OCI-LY1 (cell line): ENCODE data around the gene DNAAF5.

Experiments used
- H2AFZ ChIP-seq: fragments of 200-600 bp; sonication (generic), shearing (Covaris generic); 2 replicates; pipeline ENCODE4 v1.6.0; 2014; ENCODE audit warnings: antibody characterized with exemption, mild to moderate bottlenecking, low read length
- H3F3A ChIP-seq: fragments of 200-600 bp; sonication (generic), shearing (Covaris generic); 2 replicates; pipeline ENCODE4 v1.6.0; 2014; ENCODE audit warnings: mild to moderate bottlenecking, antibody characterized with exemption, low read length, moderate library complexity; ENCODE audit not compliant: insufficient read depth
- H3K27ac ChIP-seq: fragments of 200-600 bp; sonication (generic); 2 replicates; pipeline ENCODE4 v1.5.1; 2014; ENCODE audit warnings: low read length, mixed run types, mild to moderate bottlenecking, low read depth; ENCODE audit not compliant: poor library complexity, severe bottlenecking
- H3K27me3 ChIP-seq: fragments of 200-600 bp; sonication (generic); 2 replicates; pipeline ENCODE4 v1.6.0; 2014; ENCODE audit warnings: antibody characterized with exemption, mild to moderate bottlenecking, low read length, moderate library complexity; ENCODE audit not compliant: insufficient read depth
- H3K36me3 ChIP-seq: fragments of 200-600 bp; sonication (generic); 2 replicates; pipeline ENCODE4 v1.6.1; 2014; ENCODE audit warnings: mild to moderate bottlenecking, antibody characterized with exemption, low read length, moderate library complexity, mixed read lengths; ENCODE audit not compliant: insufficient read depth
- H3K4me1 ChIP-seq: fragments of 200-600 bp; sonication (generic); 2 replicates; pipeline ENCODE4 v1.5.1; 2014; ENCODE audit warnings: mild to moderate bottlenecking, low read length, moderate library complexity; ENCODE audit not compliant: insufficient read depth, severe bottlenecking
- H3K4me2 ChIP-seq: fragments of 200-600 bp; sonication (generic), shearing (Covaris generic); 2 replicates; pipeline ENCODE4 v1.6.1; 2014; ENCODE audit warnings: low read length
- H3K4me3 ChIP-seq: fragments of 200-600 bp; sonication (generic); 2 replicates; pipeline ENCODE4 v1.5.1; 2014; ENCODE audit warnings: low read length, low read depth, mild to moderate bottlenecking, mixed read lengths; ENCODE audit not compliant: poor library complexity, severe bottlenecking
- H3K79me2 ChIP-seq: fragments of 200-600 bp; shearing (Covaris generic); 2 replicates; pipeline ENCODE4 v1.6.1; 2016; ENCODE audit warnings: mixed run types, low read length, mixed read lengths; ENCODE audit not compliant: insufficient read depth
- H3K9ac ChIP-seq: fragments of 200-600 bp; sonication (generic), shearing (Covaris generic); 2 replicates; pipeline ENCODE4 v1.6.1; 2014; ENCODE audit warnings: mild to moderate bottlenecking, low read length, mixed read lengths
- H3K9me2 ChIP-seq: fragments of 200-600 bp; sonication (generic), shearing (Covaris generic); 2 replicates; pipeline ENCODE4 v1.6.1; 2014; ENCODE audit warnings: low read depth, mild to moderate bottlenecking, low read length, mixed read lengths
- H3K9me3 ChIP-seq: fragments of 200-600 bp; shearing (Covaris generic); 2 replicates; pipeline ENCODE4 v1.6.1; 2014; ENCODE audit warnings: low read length, mixed read lengths
- H4K20me1 ChIP-seq: fragments of 200-600 bp; sonication (generic), shearing (Covaris generic); 2 replicates; pipeline ENCODE4 v1.6.0; 2016; ENCODE audit warnings: mild to moderate bottlenecking, low read length; ENCODE audit not compliant: insufficient read depth
- CTCF ChIP-seq: fragments of 200-600 bp; sonication (generic), shearing (Covaris generic); IDR thresholded peaks from 2 replicates; pipeline ENCODE4 v1.5.1; 2017; ENCODE audit warnings: mild to moderate bottlenecking, antibody characterized with exemption, low read length, moderate library complexity, mixed read lengths
- EZH2 ChIP-seq: fragments of 200-600 bp; sonication (generic), shearing (Covaris generic); IDR thresholded peaks from 2 replicates; pipeline ENCODE4 v1.8.0; 2017; ENCODE audit warnings: borderline replicate concordance, mixed run types, mild to moderate bottlenecking, antibody characterized with exemption, low read length, moderate library complexity, mixed read lengths

The DNAAF5 gene

GRCh38 chr7:763762-764161 lies 37.3 kb downstream of the DNAAF5 start:
- Histone ChIP-seq H3F3A (no peaks in the 10 kb centered on the region), H2AFZ (no peak overlapping the region), H3K36me3 (peaks cover 56% of the 10 kb centered on the region), H3K4me1 (no peaks in the 10 kb centered on the region), H3K4me2 (no peak overlapping the region), H3K9me2 (no peaks in the 10 kb centered on the region), H3K9ac (no peak overlapping the region), H3K27me3 (no peaks in the 10 kb centered on the region), H3K27ac (no peak overlapping the region), H3K79me2 (no peaks in the 10 kb centered on the region), H3K4me3 (no peak overlapping the region), H3K9me3 (no peaks in the 10 kb centered on the region), H4K20me1 (no peaks in the 10 kb centered on the region)
- no peak for TF ChIP-seq CTCF

GRCh38 chr7:765383-765782 lies 38.9 kb downstream of the DNAAF5 start:
- H3K9ac ChIP-seq: no peak overlapping the region
- no peaks in the 10 kb centered on the region for H3K79me2 ChIP-seq
- no peaks in the 10 kb centered on the region for H3F3A ChIP-seq
- H3K4me3 ChIP-seq: no peak overlapping the region
- H3K9me2 ChIP-seq: no peaks in the 10 kb centered on the region
- H4K20me1 ChIP-seq: no peaks in the 10 kb centered on the region
- H3K4me1 ChIP-seq: no peaks in the 10 kb centered on the region
- no peak overlapping the region for H2AFZ ChIP-seq
- no peaks in the 10 kb centered on the region for H3K27me3 ChIP-seq
- TF ChIP-seq CTCF (no peak), EZH2 (no peak)
- H3K36me3 ChIP-seq: peaks cover 46% of the 10 kb centered on the region
- H3K9me3 ChIP-seq: no peaks in the 10 kb centered on the region
- H3K27ac ChIP-seq: no peak overlapping the region
- H3K4me2 ChIP-seq: no peak overlapping the region

- Histone ChIP-seq H3K27ac (no peak overlapping the region), H3K4me1 (no peaks in the 10 kb centered on the region), H3F3A (no peaks in the 10 kb centered on the region), H3K4me3 (no peak overlapping the region), H3K9ac (no peak overlapping the region), H3K4me2 (no peak overlapping the region), H3K9me3 (no peaks in the 10 kb centered on the region), H3K36me3 (peaks cover 39% of the 10 kb centered on the region), H3K9me2 (no peaks in the 10 kb centered on the region), H2AFZ (no peak overlapping the region), H3K79me2 (no peaks in the 10 kb centered on the region), H3K27me3 (no peaks in the 10 kb centered on the region), H4K20me1 (no peaks in the 10 kb centered on the region)
- TF ChIP-seq CTCF: no peak
- TF ChIP-seq EZH2: no peak
These were observed 41.1 kb downstream of the DNAAF5 start for GRCh38 chr7:767580-767940.
